GM12801 (cell line): ENCODE results near the gene UBAP1.

Source experiments
- CTCF ChIP-seq: IDR thresholded peaks from one replicate; pipeline ENCODE4 v1.5.1; 2011; ENCODE audit warnings: control low read depth; ENCODE audit not compliant: insufficient read length; ENCODE audit errors: extremely low read depth

Gene UBAP1

GRCh38 chr9:34254141-34254913, 75.5 kb downstream of the UBAP1 start:
- TF ChIP-seq CTCF: no peak

GRCh38 chr9:34254966-34255825, 76.4 kb downstream of the UBAP1 start:
- no peak for TF ChIP-seq CTCF

GRCh38 chr9:34256104-34256503, 77.3 kb downstream of the UBAP1 start:
- TF ChIP-seq CTCF: no peak

GRCh38 chr9:34256987-34257585, 78.2 kb downstream of the UBAP1 start:
- no peak for TF ChIP-seq CTCF

- no peak for TF ChIP-seq CTCF
Observed at GRCh38 chr9:34259315-34259714, 80.5 kb downstream of the UBAP1 start.

- TF ChIP-seq CTCF: no peak
Observed at GRCh38 chr9:34262971-34263370, 84.1 kb downstream of the UBAP1 start.

GRCh38 chr9:34267660-34268059, 88.8 kb downstream of the UBAP1 start:
- no peak for TF ChIP-seq CTCF
